OCI-LY7 (cell line): ENCODE results near the gene IFFO2.

Experiments used
- CTCF ChIP-seq: fragments of 200-600 bp; sonication (generic); conservative IDR thresholded peaks from 2 replicates; pipeline ENCODE4 v1.5.1; 2014; ENCODE audit warnings: mild to moderate bottlenecking, antibody characterized with exemption, low read length, moderate library complexity, mixed read lengths
- EZH2phosphoT487 ChIP-seq: fragments of 200-600 bp; sonication (generic); IDR thresholded peaks from 2 replicates; pipeline ENCODE4 v1.6.1; 2018; ENCODE audit warnings: low read depth, borderline replicate concordance, mild to moderate bottlenecking, mixed run types, antibody characterized with exemption, low read length, moderate library complexity, mixed read lengths

- TF ChIP-seq CTCF (no peak), EZH2phosphoT487 (no peak)
These were observed 27.5 kb downstream of the IFFO2 start for GRCh38 chr1:18928985-18929384.
